ENCODE data around the gene SULT1C2. TPM values are rescaled to one million over a fixed set of nuclear protein-coding genes. Genes with fewer than 3 reads are reported as not detected.

The SULT1C2 gene
- total and polyA plus RNA-seq, 2 of the 8 experiments (the other 6 are each of a cell fraction or from before 2014, with no cell fraction given) = 2.2 to 2.8 TPM

GRCh38 chr2:108239786-108240185 is 48.9 kb upstream of the SULT1C2 start, which contains the start of gene SULT1C3 (continued):
- TF ChIP-seq CHD7 (IDR thresholded peaks at IDR 0.05; ENCODE audit: insufficient replicate concordance, low read length) = no peak
- TF ChIP-seq USF2 (IDR thresholded peaks at IDR 0.05; ENCODE audit: low read length) = no peak
- no peak for TF ChIP-seq TCF12 (IDR thresholded peaks at IDR 0.05; ENCODE audit: low read depth, low read length)
- no peak for TF ChIP-seq PHF8 (conservative IDR thresholded peaks at IDR 0.05; ENCODE audit: low read depth, low read length)
- TF ChIP-seq ATF2 (IDR thresholded peaks at IDR 0.05; ENCODE audit: low read length) = no peak
- TF ChIP-seq MAFK (IDR thresholded peaks at IDR 0.05; ENCODE audit: low read depth, low read length) = no peak
- no peak for TF ChIP-seq ZNF274 (IDR thresholded peaks at IDR 0.05; ENCODE audit: borderline replicate concordance, extremely low read depth, low read length)
- no peak for TF ChIP-seq BRCA1 (IDR thresholded peaks at IDR 0.05; ENCODE audit: low read depth, low read length)
- no peak for TF ChIP-seq TAF7 (optimal IDR thresholded peaks at IDR 0.05; ENCODE audit: borderline replicate concordance, low read depth, low read length)

Data from H1 (cell line).